Mucosa of descending colon (tissue), 3 donors: ENCODE data around the gene RELN. TPM values are rescaled to one million over a fixed set of nuclear protein-coding genes. Genes with fewer than 3 reads are reported as not detected.

ENCODE experiments used
- ATAC-seq: fragments of 200-7000 bp; cut with Tn5 transposase; one replicate; pipeline ENCODE4 v1.9.1; 2020; ENCODE audit warnings: mild to moderate bottlenecking, moderate library complexity
- DNase-seq, 3 donors: peaks; one replicate each; pipeline ENCODE4 v3.0.0-alpha.2; 2020
- H3K36me3 ChIP-seq: fragments of 200-600 bp; one replicate; pipeline ENCODE4 v1.8.0; 2021; ENCODE audit warnings: low read depth, mild to moderate bottlenecking
- H3K4me1 ChIP-seq: fragments of 200-600 bp; one replicate; pipeline ENCODE4 v1.8.0; 2021; ENCODE audit warnings: low read depth, mild to moderate bottlenecking
- H3K4me3 ChIP-seq: fragments of 200-600 bp; one replicate; pipeline ENCODE4 v1.8.0; 2021; ENCODE audit warnings: mild to moderate bottlenecking
- H3K9me3 ChIP-seq: fragments of 200-600 bp; one replicate; pipeline ENCODE4 v1.8.0; 2021; ENCODE audit warnings: mild to moderate bottlenecking
- intact Hi-C, 2 donors: fragments of 100-400 bp; cut with DNase I in 1 of 2; cut with micrococcal nuclease in 1 of 2; formaldehyde crosslinking; loops; one replicate each; pipeline versions ENCODE4 v1.11.0 to v1.11.1; 2022; cut with DNase I, micrococcal nuclease
- total RNA-seq, 3 donors: library from RNA; stranded (reverse); fragmentation: NEBNext Ultra II Directional in 2 of 3; extraction: Animal tissue kit (Norgen Biotek cat#: 25700) in 2 of 3; gene quantifications; one replicate each; pipeline versions ENCODE4 v1.2.1 to v1.2.4, GENCODE V29; 2021 to 2023
- TF ChIP-seq, protein P1 (sequence below): fragments of 200-600 bp; IDR thresholded peaks from one replicate; pipeline ENCODE4 v1.8.0; 2022; ENCODE audit warnings: antibody characterized with exemption, mild to moderate bottlenecking
- donor health status: DM: no; HTN: no; CAD: no; lungs with moderate emphysema.
- donor health status: DM: no; HTN: no; CAD: no.
- donor health status: DM: no; HTN: yes; CAD: no.

The RELN gene
- total RNA-seq, 3 donors from 2014 or later = 1.1 to 4.4 (median 2.4) TPM

DNA sequence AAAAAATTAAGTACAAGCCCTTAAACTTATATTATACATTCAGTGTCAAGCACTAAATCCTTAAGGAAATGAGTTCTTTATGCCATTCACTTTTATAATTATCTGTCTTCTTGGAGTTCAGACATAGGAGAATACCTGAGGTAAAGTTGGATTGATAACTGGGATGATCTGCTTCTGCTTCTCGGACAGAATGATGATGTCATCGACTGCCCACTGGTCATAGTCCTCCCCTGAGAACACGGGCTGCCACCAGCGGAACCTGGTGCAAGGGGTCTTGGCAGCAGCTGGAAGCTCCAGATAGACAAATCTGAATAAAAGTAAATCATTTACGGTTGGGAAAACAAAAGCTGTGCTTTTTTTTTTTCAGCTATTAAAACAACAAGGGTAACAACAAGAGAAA is 395.3 kb downstream of the RELN start:
- no peaks in the 10 kb centered on the region for H3K36me3 ChIP-seq
- H3K9me3 ChIP-seq = no peaks in the 10 kb centered on the region
- ATAC-seq (no peak), DNase-seq (no peak)
- no peak overlapping the region for H3K4me3 ChIP-seq
- TF ChIP-seq, protein P1, sequence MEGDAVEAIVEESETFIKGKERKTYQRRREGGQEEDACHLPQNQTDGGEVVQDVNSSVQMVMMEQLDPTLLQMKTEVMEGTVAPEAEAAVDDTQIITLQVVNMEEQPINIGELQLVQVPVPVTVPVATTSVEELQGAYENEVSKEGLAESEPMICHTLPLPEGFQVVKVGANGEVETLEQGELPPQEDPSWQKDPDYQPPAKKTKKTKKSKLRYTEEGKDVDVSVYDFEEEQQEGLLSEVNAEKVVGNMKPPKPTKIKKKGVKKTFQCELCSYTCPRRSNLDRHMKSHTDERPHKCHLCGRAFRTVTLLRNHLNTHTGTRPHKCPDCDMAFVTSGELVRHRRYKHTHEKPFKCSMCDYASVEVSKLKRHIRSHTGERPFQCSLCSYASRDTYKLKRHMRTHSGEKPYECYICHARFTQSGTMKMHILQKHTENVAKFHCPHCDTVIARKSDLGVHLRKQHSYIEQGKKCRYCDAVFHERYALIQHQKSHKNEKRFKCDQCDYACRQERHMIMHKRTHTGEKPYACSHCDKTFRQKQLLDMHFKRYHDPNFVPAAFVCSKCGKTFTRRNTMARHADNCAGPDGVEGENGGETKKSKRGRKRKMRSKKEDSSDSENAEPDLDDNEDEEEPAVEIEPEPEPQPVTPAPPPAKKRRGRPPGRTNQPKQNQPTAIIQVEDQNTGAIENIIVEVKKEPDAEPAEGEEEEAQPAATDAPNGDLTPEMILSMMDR = no peak
- H3K4me1 ChIP-seq = no peaks in the 10 kb centered on the region
- intact Hi-C loops = no loop called here

DNA sequence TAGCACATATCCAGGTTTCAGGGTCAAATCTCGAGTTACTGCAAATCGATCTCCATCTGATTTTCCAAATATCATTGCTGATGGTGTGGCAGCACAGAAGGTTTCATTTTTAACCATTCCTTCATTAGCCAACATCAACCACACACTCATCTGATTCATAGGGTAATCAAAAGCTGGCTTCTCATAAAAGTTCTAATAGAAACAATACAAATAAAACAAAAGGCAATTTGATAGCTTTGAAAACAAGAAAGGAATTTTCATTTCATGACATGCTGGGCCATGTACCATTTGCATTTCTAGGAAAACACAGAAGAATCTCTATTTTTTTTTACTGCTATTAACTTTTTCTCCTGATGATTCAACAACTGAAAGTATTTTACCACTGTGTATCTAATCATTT is 395.8 kb downstream of the RELN start:
- H3K36me3 ChIP-seq = no peaks in the 10 kb centered on the region
- TF ChIP-seq, protein P1 = no peak
- H3K4me1 ChIP-seq = no peaks in the 10 kb centered on the region
- no peak overlapping the region for H3K4me3 ChIP-seq
- ATAC-seq (no peak), DNase-seq (no peak)
- intact Hi-C loops = no loop called here
- no peaks in the 10 kb centered on the region for H3K9me3 ChIP-seq

DNA sequence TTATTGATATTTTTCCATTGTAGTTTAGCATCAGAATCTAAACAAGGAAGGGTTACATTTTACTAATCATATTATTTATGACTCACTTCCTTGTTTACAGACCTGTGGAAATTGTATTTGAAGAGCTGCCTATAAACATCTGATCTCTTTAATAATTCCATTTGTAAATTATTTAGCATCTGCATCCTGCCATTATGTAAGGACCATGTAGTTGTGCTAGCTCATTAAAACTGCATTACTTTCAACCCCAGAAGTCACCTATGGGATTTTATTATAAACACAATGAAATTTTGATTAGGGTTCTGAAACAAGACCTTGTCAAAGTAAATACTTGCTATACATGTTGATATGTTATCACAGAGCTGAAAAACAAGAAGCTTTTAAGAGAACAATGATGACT is 396.6 kb downstream of the RELN start:
- Histone ChIP-seq H3K36me3 (no peaks in the 10 kb centered on the region), H3K9me3 (no peaks in the 10 kb centered on the region), H3K4me3 (no peak overlapping the region), H3K4me1 (no peaks in the 10 kb centered on the region)
- intact Hi-C loops = no loop called here
- TF ChIP-seq, protein P1 = no peak
- DNase-seq (no peak), ATAC-seq (no peak)

DNA sequence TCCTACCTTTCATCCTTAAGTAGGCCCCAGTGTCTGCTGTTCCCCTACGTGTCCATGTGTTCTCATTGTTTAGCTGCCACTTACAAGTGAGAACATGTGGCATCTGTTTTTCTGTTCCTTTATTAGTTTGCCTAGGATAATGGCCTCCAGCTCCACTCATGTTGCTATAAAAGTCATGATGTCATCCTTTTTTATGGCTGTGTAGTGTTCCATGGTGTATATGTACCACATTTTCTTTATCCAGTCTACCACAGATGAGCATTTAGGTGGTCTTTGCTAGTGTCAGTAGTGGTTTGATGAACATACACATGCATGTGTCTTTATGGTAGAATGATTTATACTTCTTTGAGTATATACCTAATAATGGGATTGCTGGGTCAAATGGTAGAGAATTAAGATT is 397.3 kb downstream of the RELN start:
- intact Hi-C loops = no loop called here
- Histone ChIP-seq H3K4me3 (no peak overlapping the region), H3K4me1 (no peaks in the 10 kb centered on the region), H3K9me3 (no peaks in the 10 kb centered on the region), H3K36me3 (no peaks in the 10 kb centered on the region)
- DNase-seq (no peak), ATAC-seq (no peak)
- TF ChIP-seq, protein P1 = no peak

- H3K36me3 ChIP-seq = no peaks in the 10 kb centered on the region
- no peaks in the 10 kb centered on the region for H3K4me1 ChIP-seq
- H3K9me3 ChIP-seq = no peaks in the 10 kb centered on the region
- intact Hi-C loops = no loop called here
- ATAC-seq (no peak), DNase-seq (no peak)
- TF ChIP-seq, protein P1 = no peak
- H3K4me3 ChIP-seq = no peak overlapping the region
Observed at GRCh38 chr7:103580031-103580430, 409.4 kb downstream of the RELN start.

GRCh38 chr7:103577059-103577458 is 412.4 kb downstream of the RELN start:
- ATAC-seq (no peak), DNase-seq (no peak)
- TF ChIP-seq, protein P1 = no peak
- H3K9me3 ChIP-seq = no peaks in the 10 kb centered on the region
- no peak overlapping the region for H3K4me3 ChIP-seq
- H3K36me3 ChIP-seq = no peaks in the 10 kb centered on the region
- H3K4me1 ChIP-seq = no peaks in the 10 kb centered on the region
- intact Hi-C loops = loop anchor here in 1 of 2 donors (5.0 kb wide), 1 partner anchor 580 kb away; no protein-coding TSS in a partner anchor
